ENCODE measurements around the gene CMSS1.

CMSS1 gene

GRCh38 chr3:99960123-99960878, 142.6 kb downstream of the CMSS1 start:
- DNase-seq (ENCODE audit: low spot score), result no peak

DNA sequence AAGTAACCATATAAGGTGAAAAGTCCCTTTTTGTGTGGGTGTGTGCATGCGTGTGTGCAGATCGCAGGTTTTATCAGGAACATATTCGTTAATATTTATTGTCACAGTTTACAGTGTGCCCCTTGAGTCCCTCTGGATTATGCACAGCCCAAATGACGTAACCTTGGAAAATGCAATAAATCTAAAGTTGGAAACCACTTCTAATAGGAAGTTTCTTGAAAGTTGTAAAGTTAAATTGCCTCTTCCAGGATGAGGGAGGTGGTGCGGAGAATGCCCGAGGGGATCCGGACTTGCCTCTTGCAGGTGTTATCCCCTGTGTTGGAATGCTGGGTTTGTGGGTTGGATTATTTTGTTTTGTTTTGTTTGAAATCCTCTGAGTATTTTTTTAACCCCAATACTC, 143.3 kb downstream of the CMSS1 start:
- no peak for DNase-seq (ENCODE audit: low spot score)

DNA sequence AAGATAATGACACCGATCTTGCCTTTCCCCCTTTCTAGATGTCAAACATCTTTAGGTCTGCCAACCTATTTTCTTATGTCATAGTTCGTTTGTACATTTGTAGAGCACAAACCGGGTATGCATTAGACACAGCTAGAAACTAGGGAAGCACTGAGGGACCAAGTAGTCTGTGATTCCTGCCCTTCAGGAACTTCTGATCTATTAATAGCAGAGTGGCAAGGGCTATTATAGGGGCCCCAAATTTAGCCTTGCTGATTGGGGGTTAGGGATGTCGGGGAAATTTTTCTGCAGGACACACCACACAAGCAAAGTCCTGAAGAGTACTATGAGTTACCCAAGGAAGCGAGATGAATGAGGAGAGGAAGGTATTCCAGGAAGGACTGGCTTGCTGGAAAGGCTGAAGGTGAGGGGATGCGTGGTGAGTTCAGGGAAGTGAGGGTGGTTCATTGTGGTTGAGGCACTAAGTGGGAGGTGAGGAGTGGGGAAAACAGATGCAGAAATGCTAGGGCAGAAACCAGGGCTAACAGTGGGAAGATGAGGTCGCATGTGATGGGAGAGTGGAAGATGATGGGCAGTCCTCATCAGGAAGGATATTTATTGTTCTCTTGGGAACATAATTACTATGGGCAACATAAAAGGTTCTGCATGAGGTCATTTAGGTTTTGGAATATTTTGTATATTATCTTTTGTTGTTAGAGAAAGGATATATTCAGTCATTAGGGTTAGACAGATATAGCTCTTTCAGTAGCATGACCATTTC, 144.3 kb downstream of the CMSS1 start:
- DNase-seq (ENCODE audit: low spot score), result no peak

GRCh38 chr3:99962703-99963102, 145.0 kb downstream of the CMSS1 start:
- no peak for DNase-seq (ENCODE audit: low spot score)

- DNase-seq (ENCODE audit: low spot score), result no peak
Measured at GRCh38 chr3:99965077-99965476, 147.4 kb downstream of the CMSS1 start.

DNA sequence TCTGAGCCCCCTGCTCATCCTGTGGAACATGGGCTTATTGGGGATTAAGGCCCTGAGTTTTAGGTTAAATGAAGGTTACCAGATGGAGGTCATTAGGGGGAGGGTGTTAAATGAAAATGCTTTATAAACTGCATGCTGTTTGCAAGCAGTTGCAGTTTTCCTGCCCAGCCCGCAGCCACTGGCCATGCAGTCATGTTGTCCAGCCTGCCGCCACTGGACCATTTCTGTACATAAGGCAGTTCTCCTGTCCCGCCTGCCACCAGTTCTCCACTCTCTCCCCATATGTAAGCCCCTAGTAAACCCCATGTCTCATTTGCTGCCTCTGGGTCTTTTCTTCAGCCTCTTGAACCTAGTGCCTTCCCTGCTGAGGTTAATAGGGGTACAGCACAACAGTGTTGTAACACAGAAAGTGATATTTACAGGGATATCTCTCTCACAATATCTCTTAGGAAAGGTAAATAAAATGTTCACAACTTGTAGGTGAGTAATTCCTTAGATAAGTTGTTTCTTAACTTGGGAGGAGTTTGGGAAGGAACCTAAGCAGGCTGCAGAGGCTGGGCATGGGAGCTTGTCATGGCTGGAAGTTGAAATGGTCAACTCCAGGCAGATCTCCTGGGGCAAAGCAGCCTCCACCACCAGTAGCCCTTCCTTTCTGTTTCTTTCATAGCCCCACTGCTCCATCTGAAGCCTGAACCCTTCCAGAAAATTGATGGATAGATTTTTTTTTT, 148.2 kb downstream of the CMSS1 start:
- DNase-seq (ENCODE audit: low spot score), result no peak

DNA sequence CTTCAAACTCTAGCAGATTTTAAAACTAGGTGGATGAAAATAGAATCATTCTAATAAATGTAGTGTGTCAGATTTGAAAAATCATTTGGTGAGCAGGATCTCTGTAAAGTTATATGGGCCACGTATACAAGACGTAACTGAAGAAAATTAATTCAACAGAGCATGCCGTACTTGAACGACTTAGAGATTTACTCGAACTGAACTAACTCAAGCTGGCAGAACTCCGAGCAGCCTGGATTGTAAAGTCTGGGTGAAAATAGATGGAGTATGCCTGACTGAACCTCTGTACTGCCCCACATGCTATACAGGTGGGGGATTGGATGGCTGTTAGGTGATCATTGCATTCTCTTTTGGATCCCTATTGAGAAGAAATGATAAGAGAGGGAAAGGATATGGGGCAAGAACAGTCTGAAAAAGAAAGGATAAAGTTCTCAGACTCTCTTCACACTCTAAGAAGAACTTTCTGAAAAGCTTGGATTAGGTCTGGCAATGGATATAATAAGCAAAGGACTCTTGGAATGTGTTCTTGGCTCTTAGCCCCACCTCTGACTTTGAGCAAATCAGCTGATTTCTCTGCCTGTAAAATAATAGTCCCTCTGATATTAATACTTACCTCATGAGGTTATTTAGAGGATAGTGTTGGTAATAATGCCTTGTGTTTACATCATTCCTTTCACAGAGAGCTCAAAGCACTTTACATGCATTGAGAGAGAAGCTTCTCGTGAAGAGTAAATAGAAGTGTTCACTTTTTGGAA, 149.2 kb downstream of the CMSS1 start:
- no peak for DNase-seq (ENCODE audit: low spot score)

DNA sequence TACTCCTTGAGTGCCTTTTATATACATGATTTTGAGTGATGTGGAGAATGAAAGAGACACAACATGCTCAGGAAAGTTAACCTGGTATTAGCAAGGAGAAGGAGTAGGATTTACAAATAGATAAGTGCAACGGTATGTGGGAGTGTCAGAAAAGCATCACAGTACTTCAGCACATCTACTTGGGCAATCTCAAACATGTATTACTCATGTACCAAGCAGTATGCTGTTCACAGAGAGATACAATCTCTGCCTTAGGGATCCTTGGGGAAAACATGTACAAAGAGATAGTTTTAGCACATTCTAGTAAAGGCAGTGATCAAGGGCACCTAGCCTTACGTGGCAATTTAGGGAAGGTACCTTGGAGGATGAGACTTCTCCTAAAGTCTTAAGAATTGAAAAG, 150.1 kb downstream of the CMSS1 start:
- no peak for DNase-seq (ENCODE audit: low spot score)

- no peak for DNase-seq (ENCODE audit: low spot score)
Measured at GRCh38 chr3:99969136-99969535, 151.5 kb downstream of the CMSS1 start.

GRCh38 chr3:99970198-99970597, 152.5 kb downstream of the CMSS1 start:
- DNase-seq (ENCODE audit: low spot score), result no peak

GRCh38 chr3:99971761-99972160, 154.1 kb downstream of the CMSS1 start:
- DNase-seq (ENCODE audit: low spot score), result no peak

DNA sequence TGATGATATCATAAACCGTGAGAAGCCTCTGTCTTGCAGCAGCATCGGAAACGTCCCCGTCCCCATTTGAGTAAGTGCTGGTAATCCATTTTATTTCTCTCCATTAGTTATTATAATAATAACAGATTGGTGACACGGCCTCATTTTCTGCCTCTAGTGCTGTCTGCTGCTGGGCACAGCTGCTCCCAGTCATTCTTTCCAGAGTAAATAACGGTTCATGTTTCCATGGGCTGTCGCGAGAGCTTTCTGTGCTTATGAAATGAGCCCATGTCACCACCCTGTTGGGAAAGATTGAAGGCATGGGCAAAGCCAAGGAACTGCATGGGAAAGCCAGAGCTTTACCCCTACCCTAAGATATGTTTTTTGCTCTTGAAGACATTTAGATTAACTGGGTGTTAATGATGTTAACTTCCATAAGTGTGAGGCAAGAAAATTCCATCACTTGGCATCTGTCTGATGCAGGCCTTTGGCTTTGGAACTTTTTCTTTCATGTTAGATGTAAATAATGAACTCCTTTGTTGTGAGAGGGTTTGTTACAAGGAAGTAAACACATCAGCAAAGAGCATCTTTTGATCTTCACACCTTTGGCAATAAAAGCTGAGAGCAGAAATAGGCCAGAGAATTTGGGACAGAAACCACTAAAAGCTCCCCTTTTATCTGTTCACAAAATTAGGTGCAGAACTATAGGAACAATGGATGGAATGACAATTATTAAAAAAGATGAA, 154.9 kb downstream of the CMSS1 start:
- no peak for DNase-seq (ENCODE audit: low spot score)

- DNase-seq (ENCODE audit: low spot score), result no peak
Measured at GRCh38 chr3:99974989-99975388, 157.3 kb downstream of the CMSS1 start.

DNA sequence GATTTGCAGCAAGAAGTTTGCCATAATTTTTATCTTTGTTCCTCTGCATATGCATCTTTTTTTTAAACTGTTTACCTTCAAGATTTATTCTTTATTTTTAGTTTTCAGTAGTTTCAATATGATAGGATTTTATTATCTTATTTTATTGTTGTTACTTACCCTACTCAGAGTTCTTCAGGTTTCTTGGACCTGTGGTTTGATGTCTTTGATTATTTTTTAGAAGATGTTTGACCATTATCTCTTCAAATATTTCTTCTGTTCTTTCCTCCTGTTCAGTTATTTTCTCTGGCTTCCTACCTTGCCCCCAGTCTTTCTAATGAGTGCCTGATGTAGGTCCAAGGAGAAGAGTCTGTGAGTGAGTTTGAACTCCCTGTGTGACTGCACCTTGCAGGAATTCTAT, 158.9 kb downstream of the CMSS1 start:
- DNase-seq (ENCODE audit: low spot score), result no peak

DNA sequence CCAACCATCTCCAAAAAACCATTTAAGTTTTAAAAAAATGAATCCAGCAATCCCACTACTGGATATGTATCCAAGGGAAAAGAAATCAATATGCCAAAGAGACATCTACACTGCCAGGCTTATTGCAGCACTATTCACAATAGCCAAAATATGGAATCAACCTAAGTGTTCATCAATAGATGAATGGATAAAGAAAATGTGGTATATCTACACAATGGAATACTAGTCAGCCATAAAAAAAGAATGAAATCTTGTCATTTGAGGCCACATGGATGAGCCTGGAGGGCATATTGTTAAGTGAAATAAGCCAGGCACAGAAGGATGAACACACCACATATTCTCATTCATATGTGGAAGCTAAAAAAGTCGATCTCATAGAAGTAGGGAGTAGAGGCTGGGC, 160.6 kb downstream of the CMSS1 start:
- DNase-seq (ENCODE audit: low spot score), result no peak

DNA sequence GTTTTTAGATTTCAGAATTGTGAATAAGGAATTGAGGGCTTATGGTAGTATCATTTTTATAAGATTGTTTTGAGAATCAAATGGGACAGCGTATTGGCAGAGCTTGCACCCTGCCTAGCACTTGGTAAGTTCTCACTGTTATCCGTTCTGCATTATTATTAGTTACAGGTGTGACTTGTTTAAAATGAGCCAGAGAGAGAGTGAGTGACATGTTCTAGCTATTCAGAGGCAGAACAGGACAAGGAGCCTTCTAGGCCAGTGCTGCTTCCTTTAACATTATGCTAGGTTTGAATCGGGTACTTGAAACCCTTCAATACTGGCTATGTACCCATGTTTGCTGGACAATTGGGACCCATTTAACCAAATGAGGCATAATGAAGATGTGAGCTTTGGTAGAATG, 162.9 kb downstream of the CMSS1 start:
- no peak for DNase-seq (ENCODE audit: low spot score)

DNA sequence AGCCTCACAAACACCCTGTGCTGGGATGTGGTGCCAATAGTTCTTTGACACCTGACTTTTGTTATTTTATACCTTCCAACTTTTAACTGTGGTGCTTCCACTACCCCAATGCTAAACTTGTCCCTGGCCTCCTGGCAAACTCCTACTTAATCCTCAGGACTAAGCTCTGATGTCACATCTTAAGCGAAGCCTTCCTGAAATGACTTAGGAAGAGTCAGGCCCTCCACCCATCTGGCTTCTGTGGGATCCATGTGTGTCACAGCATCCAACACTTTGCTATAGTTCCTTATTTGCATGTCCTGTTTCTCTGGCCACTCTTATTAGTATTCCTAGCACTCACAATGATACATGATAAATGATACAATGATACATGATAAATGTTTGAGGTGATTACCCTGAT, 163.5 kb downstream of the CMSS1 start:
- DNase-seq (ENCODE audit: low spot score), result no peak

- DNase-seq (ENCODE audit: low spot score), result no peak
Measured at GRCh38 chr3:99982650-99983049, 165.0 kb downstream of the CMSS1 start.

- DNase-seq (ENCODE audit: low spot score), result no peak
Measured at GRCh38 chr3:99984139-99984538, 166.5 kb downstream of the CMSS1 start.

DNA sequence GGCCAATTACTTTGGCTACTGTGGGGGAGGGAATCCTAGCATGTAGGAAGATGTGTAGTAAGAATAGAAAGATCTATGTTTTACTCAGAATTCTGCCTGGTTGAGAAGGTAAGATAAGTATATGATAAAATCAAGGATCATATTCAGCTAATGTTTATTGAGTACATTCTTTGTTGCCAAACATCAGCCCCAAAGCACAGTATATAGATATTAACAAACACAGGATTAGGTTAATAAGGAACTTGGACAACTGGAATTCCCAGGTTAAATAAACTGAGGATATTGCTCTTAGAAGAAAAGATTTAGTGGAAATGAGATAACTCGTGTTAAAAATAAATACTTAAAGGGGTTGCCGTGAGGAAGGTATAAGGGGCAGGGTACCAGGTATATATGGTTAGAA, 167.0 kb downstream of the CMSS1 start:
- DNase-seq (ENCODE audit: low spot score), result no peak

GRCh38 chr3:99990179-99990578, 172.5 kb downstream of the CMSS1 start:
- DNase-seq (ENCODE audit: low spot score), result no peak

GRCh38 chr3:99997293-99997692, 179.6 kb downstream of the CMSS1 start:
- no peak for DNase-seq (ENCODE audit: low spot score)
